Iris pigment epithelial cell (primary cell): ENCODE measurements around the gene CACNG8.

Experiments used
- DNase-seq: peaks from one replicate; pipeline ENCODE4 v3.0.0-alpha.2; 2011; ENCODE audit warnings: low read depth

CACNG8 gene

DNA sequence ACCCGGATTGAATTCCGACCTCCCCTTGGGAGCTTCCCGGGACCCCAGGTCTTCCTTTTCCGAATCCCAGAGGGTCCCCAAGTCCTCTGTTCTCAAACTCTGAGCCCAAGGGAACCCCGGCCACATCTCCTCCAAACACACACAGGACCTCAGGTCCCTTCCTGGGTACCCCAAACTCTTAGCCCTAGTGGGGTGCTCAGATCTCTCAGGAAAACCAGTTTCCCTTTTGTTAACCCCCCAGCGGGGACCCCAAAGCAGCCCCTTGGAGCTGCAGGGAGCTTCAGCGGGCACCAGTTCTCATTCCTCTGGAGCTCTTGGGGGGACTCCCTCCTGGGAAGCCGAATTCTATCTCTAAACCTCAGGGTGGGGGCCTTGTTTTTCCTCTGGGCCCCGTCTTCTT, 29.5 kb downstream of the CACNG8 start:
- no peak for DNase-seq

DNA sequence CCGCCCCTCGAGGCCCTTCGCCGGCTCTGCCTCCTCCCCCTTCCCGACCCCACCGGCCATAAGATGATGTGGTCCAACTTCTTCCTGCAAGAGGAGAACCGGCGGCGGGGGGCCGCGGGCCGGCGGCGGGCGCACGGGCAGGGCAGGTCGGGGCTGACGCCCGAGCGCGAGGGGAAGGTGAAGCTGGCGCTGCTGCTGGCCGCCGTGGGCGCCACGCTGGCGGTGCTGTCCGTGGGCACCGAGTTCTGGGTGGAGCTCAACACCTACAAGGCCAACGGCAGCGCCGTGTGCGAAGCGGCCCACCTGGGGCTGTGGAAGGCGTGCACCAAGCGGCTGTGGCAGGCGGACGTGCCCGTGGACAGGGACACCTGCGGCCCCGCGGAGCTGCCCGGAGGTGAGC, 30.1 kb downstream of the CACNG8 start:
- no peak for DNase-seq

DNA sequence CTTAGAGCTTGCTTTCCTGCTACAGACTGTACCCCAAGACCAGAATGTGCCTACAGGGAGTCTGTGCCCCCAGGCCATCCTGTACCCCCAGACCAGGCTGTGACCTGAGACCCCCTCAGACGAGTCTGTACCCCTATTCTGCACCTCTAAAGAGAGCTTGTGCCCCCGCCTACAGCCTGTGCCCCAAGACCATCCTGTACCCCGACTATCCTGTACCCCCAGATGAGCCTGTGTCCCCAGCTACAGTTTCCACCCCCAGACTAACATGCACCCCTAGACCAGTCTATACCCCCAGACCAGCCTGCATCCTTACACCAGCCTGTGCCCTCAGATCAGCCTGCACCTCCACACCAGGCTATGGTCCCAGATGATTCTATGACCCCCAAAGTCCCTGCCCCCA, 30.7 kb downstream of the CACNG8 start:
- no peak for DNase-seq

DNA sequence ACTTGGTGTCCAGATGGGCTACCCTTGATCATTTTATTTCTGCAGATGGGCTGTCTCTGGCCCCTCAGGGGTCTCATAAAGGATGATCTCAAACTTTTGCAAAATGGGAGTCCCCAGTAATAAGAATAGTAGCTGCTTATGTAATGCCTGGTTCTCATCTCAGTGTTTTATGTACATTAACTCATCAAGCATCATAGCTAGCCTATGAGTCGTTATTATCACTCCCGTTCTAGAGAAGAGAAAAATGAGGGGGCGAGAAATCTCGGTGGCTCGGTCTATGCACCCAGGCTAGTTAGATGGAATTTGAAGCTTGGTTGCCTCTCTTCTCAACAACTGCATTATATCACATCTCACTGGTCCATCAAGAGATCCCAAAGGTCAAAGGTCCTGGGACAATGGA, 32.1 kb downstream of the CACNG8 start:
- DNase-seq, result peak; percentile 43

DNA sequence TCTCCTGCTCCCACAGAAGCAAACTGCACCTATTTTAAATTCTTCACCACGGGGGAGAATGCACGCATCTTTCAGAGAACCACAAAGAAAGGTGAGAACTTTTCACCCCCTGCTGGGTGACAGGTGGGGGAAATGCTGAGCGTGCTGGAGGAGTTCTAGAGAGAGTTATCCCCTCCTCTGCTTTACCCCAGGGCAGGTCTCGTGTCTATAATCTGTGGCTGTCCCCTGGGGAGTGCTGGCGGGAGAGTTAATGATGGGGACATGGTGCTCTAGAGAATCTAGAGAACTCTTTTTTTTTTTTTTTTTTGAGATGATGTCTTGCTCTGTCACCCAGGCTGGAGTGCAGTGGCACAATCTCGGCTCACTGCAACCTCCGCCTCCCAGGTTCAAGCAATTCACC, 35.5 kb downstream of the CACNG8 start:
- DNase-seq, result no peak

DNA sequence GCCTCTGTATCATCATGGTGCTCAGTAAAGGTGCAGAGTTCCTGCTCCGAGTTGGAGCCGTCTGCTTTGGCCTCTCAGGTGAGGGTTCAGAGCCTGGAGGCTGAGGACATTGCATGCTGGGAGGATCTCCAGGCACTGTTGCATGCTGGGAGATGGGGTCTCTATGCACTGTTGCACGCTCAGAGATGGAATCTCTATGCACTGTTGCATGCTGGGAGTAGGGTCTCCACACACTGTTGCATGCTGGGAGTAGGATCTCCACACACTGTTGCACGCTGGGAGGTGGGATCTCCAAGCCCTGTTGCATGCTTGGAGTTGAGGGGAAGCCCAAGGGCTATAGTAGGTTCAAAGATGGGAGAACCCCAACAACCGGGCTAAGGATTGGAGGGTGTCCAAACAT, 37.0 kb downstream of the CACNG8 start:
- DNase-seq, result no peak

DNA sequence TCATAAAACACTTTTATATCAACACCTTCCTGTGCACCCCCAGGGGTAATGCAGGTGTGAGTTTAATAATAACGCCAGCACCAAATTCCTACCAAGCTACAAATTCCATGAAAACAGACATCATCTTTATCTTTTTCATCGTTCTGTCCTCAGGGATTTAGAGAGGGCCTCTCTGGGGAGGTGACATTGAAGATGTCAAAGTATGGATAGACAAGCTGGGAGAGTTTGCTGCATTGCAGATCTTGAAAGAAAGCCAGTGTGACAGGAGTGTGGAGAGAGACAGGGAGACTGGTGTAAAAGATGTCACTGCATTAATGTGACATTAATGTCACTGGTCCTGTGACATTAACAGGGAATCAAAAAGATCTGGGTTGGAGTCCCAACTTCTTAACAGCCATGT, 38.8 kb downstream of the CACNG8 start:
- DNase-seq, result no peak

DNA sequence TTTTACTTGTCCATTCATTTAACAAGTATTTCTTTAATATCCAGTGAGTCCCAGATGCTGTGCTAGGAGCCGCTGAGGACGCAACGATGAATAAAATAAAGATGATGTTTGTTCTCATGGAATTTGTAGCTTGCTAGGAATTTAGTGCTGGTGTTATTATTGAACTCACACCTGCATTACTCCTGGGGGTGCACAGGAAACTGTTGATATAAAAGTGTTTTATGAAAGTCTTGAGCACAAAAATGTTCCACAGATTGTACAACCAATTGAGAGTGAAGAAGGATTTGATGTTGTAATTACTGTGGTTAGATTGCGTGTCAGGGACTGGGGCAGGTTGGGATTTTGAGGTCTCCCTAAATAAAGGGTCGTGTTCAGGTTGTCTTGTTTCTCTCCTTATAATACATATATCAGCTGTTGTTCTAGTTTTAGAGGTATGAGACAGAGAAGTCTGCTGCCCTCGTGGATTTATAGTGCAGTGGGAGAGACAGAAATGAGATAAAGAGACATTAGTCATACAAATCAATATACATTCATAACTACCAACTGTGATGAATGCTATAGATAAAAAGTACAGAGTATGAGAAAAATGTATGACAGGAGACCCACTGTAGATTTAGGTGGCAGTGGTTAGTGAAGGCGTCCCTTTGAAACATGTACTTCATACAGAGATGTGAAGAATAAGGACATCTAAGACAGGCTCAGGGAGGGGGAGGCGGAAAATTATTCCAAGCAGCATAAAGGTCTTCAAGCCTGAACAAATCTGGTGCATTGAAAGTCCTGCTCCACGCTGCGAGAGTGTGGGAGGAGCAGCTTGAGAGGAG, 40.0 kb downstream of the CACNG8 start:
- peak; percentile 69 for DNase-seq

DNA sequence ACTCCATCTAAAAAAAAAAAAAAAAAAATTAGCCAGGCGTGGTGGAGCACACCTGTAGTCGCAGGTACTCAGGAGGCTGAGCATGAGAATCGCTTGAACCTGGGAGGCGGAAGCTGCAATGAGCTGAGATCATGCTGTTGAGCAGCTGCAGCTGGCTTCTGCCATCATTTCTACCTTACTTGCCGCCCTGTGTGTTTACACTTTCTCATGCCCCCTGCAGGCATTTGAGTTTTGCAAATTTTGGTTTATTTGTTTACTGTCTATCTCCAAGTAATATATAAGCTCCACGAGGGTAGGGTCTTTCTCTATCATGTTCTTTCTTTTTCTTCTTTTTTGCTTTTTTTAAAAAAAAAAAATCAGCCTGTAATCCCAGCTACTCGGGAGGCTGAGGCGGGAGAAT, 46.7 kb downstream of the CACNG8 start:
- DNase-seq, result no peak

DNA sequence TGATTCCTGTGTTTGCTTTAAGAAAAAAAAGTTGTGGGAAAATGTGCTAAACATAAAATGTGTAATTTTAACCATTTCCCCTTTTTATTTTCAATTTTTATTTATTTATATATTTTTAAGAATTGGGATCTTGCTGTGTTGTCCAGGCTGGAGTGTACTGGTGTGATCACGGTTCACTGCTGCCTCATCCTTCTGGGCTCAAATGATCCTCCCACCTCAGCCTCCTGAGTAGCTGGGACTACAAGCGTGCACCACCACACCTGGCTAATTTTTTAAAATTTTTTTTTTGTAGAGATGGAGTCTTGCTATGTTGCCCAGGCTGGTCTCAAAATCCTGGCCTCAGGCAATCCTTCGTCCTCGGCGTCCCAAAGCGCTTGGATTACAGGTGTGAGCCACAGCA, 47.7 kb downstream of the CACNG8 start:
- no peak for DNase-seq

DNA sequence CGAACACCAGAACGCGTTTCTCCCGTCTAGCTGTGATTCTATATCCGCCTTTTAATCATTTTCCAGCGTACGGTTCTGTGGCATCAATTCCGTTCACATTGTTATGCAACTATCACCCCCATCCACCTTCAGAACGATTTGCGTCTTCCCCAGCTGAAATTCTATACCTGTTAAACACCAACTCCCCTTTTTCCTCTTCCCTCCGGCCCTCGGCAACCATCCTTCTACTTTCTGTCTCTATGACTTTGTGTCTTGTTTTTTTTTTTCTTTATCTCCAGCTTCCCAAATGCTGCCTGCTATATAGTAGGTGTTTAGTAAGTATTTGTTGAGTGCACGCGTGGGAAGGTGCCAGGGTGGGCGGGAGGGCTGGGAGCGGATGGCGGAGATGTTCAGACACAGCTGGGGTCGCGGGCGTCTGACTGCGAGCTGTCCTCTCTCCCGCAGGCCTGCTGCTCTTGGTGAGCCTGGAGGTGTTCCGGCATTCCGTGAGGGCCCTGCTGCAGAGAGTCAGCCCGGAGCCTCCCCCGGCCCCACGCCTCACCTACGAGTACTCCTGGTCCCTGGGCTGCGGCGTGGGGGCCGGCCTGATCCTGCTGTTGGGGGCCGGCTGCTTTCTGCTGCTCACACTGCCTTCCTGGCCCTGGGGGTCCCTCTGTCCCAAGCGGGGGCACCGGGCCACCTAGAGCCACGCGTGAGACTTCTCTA, 48.9 kb downstream of the CACNG8 start:
- no peak for DNase-seq

DNA sequence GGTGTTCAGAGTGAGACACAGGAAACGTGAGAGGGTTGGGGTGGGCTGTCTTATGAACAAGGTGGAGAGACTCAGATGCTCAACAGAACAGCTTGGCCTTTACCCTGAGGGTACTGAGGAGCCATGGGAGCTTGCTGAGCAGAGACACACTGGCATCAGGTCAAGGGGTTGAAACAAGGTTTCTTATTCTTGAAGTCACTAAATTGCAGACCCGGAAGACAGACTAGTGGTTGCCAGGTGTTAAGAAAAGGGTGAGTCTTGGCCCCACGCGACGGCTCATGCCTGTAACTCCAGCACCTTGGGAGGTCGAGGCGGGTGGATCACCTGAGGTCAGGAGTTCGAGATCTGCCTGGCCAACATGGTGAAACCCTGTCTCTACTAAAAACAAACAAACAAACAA, 51.1 kb downstream of the CACNG8 start:
- DNase-seq, result no peak

DNA sequence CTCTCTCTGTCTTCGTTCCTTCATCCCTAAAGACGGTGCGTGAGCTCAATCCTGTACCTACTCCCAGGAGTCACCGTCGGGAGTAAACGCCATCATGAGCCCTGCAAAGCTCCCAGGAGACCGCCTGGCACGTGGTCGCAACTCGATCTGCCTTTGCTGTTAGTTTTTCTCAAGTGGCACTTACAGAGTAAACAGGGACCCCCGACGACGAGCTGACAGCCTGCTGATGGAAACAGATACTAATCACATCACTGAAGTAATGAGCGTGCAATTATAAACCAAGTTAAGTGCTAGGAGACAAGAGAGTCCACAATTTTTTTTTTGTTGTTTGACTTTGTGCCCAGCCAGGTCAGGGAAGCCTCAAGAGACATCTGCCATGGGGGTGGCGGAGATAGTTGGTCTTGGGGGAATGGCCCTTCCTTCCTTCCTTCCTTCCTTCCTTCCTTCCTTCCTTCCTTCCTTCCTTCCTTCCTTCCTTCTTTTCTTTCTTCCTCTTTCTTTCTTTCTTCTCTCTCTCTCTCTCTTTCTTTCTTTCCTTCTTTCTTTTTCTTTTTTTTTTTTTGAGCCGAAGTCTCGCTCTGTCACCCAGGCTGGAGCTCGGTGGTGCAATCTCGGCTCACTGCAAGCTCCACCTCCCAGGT, 52.3 kb downstream of the CACNG8 start:
- DNase-seq, result no peak

DNA sequence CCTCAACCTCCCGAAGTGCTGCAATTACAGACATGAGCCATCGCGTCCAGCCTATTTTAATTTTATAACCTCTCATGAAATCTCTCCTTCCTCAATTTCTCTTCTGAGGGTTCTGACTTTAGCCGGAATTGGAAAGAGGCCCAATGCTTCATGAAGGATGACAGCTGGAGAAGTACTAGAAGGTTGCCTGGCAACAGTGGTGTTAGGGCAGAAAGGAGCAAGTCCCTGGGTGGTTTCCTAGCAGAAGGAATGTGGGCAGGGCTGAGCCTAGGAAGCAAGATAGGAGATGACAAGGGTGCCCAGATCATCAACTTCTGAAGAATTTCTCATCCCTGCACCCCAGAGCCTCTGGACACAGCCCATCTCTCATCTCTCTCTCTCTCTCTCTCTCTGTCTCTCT, 54.5 kb downstream of the CACNG8 start:
- DNase-seq, result peak; percentile 90

DNA sequence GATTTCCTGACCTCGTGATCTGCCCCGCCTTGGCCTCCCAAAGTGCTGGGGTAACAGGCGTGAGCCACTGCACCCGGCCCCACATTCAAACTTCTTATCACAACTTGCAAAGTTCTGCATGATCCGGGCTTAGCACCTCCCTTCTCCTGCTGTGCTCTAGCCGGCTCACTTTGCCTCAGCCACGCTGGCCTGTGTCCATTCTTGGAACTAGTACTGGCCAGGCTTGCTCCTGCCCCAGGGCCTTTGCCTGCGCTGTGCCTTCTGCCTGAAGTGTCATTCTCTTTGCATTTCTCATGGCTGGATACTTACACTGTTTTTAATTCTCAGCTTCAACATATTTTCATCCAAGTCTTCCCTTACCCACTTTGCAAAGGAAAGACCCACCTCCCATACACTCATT, 58.6 kb downstream of the CACNG8 start:
- DNase-seq, result no peak

DNA sequence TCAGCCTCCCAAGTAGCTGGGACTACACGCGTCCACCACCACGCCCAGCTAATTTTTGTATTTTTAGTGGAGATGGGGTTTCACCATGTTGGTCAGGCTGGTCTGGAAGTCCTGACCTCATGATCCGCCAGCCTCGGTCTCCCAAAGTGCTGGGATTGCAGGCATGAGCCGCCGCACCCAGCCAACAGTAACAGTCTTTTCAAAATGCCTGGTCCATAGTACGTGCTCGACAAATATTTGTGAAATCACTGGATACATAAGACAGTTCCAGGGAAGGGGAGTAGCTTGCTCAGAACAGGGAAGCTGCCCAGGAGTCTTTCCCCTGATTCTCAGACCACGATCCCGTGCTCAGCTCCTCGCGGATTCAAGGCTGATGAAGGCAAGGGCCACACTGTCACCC, 59.2 kb downstream of the CACNG8 start:
- no peak for DNase-seq

DNA sequence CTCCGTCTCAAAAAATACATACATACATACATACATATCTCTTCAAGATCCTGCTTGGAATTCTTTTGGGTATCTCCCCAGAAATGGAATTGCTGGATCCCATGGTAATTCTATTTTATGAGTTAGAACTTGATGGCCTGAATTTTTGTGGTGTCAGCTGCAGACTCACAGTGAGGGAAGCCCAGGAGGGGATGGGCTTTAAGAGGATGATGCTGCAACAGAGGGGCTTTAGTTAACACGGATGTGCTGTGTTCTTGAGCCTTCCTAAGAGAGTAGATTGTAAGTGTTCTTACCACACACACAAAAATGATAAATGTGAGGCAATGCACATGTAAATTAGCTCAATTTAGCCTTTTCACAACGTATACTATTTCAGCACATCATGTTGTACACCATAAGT, 60.5 kb downstream of the CACNG8 start:
- peak; percentile 51 for DNase-seq

DNA sequence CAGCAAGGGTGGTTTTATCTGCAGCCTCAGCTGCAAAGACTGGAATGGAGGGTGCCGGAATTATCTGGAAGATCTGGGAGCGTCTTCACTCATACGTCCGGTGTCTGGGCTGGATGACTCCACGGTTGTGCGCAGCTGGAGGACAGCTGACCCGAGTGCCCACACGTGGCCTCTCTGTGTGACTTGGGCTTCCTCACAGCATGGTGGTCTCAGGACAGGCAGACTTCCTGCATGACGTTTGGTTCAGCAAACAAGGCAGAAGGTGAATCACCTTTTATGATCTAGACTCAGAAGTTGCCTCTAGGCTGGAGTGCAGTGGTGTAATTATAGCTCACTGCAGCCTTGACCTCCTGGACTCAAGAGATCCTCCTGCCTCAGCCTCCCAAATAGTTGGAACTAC, 61.9 kb downstream of the CACNG8 start:
- no peak for DNase-seq

DNA sequence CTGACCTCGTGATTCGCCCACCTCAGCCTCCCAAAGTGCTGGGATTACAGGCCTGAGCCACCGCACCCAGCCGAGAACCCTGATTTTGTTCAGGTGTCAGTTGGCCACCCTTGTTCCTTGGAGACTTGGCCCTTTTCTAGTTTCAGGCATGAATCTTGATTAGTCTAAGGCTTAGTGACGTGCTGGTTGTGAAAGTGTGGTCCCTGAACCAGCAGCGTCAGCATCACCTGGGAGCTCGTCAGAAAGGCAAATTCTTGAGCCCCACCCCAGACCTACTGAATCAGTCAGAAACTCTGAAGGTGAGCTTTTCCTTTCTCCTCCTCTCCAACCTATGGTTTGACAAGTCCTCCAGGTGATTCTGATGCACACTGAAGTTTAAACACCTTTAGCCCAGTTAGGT, 63.9 kb downstream of the CACNG8 start:
- DNase-seq, result no peak

DNA sequence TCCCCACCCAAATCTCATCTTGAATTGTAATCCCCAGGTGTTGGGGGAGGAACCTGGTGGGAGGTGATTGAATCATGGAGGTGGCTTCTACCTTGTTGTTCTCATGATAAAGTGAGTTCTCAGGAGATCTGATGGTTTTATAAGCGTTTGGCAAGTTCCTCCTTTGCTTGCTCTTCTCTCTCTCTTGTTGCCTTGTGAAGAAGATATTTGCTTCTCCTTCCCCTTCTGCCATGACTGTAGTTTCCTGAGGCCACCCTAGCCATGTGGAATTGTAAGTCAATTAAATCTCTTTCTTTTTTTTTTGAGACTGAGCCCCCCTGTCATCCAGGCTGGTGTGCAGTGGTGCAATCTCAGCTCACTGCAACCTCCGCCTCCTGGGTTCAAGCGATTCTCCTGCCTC, 66.6 kb downstream of the CACNG8 start:
- no peak for DNase-seq

DNA sequence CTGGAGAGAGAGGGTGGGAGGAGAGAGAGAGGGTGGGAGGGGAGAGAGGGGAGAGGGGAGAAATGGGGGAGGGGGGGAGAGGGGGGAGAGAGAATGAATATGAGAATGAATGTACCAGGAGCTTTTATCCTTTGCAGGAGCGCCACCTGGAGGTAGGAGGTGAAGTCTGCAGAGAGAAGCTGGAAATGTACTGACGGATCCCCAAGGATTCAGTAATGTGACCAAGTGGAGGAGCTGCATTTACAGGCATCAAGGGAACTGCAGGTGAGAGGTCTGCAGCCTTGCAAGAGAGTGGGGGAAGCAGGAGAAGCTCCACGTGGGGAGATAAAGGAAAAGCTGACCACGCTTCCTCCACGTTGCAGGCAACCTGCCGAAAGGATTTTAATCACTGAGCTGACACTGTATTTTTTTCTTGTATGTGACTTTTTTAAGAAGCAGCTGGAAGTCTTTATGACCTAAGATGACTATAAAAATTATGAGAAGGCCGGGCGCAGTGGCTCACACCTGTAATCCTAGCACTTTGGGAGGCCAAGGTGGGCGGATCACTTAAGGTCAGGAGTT, 67.3 kb downstream of the CACNG8 start:
- DNase-seq, result peak; percentile 62

DNA sequence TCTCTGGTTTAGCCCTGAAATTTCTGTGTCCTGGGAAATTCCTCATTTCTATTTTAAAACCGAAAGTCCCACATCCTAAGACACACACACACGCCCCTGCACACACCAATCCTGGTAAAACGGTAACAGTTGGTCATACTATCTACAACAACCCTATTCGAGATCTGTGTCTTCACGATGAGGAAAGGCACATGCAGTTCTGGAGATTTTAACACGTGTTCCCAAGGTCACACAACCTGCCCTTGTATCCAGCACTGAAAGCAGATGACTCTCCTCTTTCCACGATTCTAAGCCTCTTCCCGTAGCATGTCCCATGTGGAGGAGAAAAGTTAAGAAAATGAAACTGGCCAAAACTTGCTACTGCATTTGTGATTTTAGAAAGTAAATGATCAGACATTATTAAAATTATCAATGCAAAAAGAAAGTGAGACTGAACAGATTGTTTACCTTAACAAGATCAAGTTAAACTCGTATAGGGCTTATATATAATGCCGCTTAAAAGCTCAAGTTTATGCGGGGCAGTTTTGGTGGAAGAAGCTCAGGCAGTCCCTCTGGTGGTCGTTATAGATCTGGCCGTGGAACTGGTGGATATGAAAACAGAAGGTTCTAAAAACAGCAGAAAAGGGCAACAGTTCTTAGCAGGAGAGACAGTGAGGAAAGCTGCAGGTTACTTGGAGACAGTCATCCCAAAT, 68.3 kb downstream of the CACNG8 start:
- DNase-seq, result no peak
